HT1080 (cell line): ENCODE data around the gene FAM78B. TPM values are rescaled to one million over a fixed set of nuclear protein-coding genes. Genes with fewer than 3 reads are reported as not detected.

ENCODE experiments used
- DNase-seq: peaks from one replicate; pipeline ENCODE4 v3.0.0-alpha.2; 2015; ENCODE audit warnings: low read depth
- total RNA-seq: library from RNA; depleted of rRNA; stranded (reverse); fragments of >200 nt; shearing (Covaris generic); gene quantifications from 2 replicates; pipeline ENCODE4 v1.2.3, GENCODE V29; 2014

The FAM78B gene
- total RNA-seq, 1 experiment from 2014 or later = 3.6 TPM

DNA sequence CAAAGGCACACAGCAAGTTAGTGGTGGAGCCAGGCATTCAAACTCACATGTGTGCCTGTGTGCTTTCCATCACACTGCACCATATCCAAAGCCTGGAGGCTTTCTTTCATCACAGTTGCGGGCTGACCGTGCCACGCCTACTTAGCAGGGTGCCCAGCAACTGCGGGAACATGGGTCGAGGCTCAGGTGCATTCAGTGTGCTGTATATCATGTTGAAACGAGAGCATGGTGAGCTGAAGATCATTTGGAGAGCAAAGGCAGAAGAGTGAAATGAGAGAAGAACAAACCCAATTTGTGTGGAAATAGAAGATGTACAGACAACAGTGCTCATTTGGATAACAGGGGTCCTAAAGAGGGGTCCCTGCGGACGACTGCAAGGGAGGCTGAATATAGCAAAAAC, 46.5 kb downstream of the FAM78B start:
- DNase-seq = no peak

- no peak for DNase-seq
Measured at GRCh38 chr1:166119471-166119965, 47.3 kb downstream of the FAM78B start.

GRCh38 chr1:166117776-166118175, 49.0 kb downstream of the FAM78B start:
- DNase-seq = no peak

GRCh38 chr1:166116026-166116425, 50.8 kb downstream of the FAM78B start:
- no peak for DNase-seq

GRCh38 chr1:166114419-166114818, 52.4 kb downstream of the FAM78B start:
- DNase-seq = no peak

DNA sequence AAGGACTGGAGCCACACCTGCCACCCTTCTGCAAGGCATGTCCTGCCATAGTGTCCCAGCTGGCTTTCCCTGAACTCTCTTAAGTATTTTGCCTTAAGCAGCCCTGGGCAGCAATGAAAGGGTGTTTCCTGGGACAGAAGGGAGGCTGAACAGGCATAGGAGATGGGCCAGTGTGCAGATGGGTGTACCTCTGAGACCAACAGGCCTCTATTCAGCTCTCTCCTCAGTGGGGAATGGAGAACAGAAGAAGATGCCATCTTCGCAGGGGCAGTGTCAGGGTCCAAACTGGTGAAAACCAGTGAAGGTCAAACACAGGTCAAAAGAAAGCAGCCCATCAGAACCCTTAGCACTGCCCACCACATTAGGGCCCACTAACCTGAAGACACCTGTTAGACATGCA, 53.2 kb downstream of the FAM78B start:
- no peak for DNase-seq

DNA sequence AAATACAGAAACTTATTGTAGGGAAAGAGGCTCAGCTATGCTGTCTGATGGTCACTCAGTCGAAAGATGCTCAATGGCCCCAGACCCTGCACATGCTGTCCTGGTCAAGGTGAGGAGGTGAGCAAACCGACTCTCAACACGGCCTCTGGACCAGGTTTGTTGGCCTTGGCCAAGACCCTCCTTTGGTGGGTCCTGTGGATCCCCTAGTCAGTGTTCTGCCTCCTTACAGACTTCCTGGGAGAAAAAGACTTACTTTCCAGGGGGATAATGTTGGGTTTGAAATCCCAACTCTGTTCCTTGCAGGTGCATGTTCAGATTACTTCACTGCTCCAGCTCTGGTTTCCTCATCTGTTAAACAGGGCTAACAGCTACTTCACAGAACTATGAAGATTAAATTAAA, 53.8 kb downstream of the FAM78B start:
- no peak for DNase-seq

DNA sequence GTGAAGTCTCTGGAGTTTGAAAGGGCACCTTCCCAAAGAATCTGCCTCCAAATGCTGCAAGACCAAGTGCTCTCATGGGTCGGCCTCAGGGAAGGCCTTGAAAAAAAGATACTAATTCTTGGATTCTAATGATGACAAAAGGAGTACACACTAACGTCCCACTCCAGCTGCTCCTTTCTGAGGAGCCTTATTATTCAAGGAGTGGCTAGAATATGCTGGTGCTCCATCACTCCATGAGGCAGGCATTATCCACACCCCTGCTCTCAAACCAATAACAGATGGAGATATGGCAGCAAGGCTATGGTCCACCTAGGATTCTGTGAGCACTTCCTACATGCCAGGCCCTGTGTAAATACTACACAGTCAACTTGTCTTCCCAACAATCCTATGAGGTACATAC, 54.4 kb downstream of the FAM78B start:
- DNase-seq = no peak

- DNase-seq = no peak
Measured at GRCh38 chr1:166111430-166111829, 55.4 kb downstream of the FAM78B start.

GRCh38 chr1:166090244-166090643, 76.6 kb downstream of the FAM78B start:
- no peak for DNase-seq

GRCh38 chr1:166089804-166090203, 77.0 kb downstream of the FAM78B start:
- DNase-seq = peak; percentile 34

DNA sequence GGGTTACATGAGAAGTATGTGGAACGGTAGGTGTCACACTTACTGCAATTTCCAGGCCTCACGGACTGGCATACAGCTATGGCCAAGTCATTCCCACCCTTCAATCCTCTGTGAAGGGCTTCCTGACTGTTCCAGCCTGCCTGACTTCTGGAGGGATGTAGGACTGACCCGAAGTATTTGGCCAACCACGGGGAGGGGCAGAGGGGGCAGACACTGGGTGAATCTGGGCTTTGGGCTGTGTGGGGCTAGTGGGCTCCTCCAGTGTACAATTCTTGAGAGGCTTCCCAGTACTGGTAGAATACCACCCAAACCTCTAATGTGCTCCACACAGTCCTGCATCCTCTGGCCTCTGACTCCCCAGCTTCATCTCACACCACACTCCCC, 78.2 kb downstream of the FAM78B start:
- DNase-seq = no peak

GRCh38 chr1:166087734-166088571, 78.8 kb downstream of the FAM78B start:
- DNase-seq = no peak

DNA sequence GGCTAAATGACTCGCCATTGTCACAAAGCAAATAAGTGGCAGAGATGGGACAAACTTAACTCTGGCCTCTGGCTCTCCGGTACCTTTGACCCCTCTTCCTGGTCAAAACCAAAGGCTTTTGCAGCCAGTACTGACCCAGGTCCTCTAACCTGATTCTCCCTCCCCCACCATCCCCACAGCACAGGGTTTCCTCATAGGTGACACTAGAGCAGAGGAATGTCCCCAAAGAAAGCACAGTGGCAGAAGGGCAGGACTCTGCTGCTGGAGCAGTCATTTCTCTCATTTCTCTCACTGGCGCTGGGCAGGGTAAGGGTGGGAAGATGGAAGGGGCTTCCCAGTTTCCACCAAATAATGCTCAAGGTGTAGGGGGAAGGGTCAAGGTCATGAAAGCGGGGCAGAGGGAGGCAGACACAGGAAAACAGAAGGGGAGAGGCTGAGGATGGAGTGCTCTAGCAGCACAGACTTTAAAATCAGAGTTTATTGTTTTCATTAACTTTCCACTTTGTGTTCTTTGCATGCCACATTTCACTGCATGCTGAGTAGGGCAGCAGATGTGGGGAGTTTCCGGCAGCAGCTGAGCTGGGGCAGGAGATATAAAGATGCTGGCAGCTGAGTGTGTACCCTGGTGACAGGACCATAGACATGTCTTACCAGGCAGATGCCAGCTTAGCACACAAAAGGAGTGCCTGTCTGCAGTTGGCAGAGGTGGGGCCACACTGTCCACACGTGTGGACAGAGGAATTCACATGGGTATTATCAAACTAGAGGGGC, 80.5 kb downstream of the FAM78B start:
- no peak for DNase-seq

DNA sequence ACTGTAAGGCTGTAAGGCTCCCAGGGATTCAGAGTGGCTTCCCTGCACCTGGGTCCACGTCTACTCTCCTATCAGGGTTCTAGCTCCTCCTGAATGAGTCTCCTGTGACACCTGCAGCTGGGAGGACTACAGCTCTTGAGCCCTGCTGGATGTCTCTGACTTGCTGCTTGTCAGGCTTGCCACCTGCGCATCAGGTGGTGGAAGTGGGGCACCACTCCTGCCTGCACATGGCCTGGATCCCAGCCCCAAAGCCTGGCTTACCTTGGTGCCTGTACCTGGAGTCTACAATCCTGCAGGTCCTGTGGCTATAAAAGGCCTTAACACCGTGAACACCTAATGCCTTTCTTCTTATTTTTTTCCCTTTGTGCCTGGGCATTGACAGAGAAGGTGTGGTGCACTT, 82.2 kb downstream of the FAM78B start:
- no peak for DNase-seq

DNA sequence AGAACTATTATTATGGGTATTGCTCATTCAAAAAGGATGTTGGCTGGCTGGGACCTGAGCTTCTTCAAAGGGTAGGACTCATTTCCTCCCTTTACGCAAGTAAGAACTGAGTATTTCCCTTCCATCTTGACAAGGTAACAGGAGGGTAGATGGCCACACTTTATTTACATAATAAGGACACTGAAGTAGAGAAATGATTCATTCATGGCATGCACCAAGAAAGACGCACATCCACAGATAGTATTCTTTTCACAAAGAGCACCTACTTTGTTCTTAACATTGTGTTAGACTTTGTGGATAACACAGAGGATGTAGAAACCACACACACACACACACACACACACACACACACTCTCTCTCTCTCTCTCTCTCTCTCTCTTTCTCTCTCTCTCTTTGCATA, 82.9 kb downstream of the FAM78B start:
- peak; percentile 81 for DNase-seq

- DNase-seq = no peak
Measured at GRCh38 chr1:166082601-166083000, 84.2 kb downstream of the FAM78B start.

- DNase-seq = peak; percentile 57
Measured at GRCh38 chr1:166080967-166081870, 85.6 kb downstream of the FAM78B start.

DNA sequence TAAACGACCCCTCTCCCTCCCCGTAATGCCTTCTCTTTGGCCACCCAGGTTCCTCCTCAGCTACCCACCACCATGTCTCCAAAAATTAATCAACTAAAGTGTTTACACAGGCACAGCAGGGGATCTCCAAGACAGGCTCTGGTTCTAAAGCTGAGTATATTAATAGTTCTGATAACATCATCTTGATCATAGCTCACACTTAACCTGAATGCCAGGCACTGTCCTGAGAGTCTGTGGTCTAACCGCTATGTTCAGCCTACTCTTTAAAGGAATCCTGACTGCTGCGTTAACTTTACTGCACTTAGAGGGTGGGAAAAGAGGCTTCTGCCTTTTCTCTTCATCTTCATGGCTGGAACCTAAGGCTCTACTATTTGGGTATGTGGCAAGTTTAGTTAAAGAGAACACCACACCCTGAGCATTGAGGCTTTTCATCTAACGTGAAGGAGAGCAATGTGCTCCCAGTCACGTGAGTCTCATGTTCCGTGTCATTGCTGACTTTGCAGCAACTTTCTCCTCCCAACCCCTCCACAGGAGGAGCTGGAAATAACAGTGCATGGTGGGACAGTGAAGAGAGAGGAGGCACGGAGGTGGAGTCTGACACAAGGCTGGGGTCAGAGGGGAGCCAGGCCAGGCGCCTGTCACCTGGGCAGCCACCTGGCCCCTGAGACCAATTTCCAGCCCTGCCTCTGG, 86.4 kb downstream of the FAM78B start:
- DNase-seq = no peak

- DNase-seq = no peak
Measured at GRCh38 chr1:166079276-166079675, 87.5 kb downstream of the FAM78B start.

DNA sequence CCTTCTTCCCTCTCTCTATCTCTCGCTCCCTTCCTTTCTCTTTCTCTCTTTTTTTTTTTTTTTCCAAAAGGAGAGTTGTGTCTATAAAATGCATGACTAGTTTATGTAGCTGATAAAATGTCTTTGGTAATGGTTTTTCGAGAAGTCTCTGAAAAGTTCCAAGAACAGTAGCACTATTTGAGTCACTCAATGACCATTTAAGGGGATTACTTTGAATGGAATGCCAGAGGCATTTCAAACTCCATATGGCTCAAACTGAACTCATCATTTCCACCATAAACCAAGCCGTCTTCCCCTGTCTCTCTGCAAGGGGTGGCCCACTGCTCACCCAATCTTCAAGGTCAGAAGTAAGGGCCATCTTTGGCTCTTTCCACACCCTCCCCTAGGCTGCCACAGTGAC, 93.3 kb downstream of the FAM78B start:
- DNase-seq = no peak
